WTC11 (cell line): ENCODE measurements around the gene RPS21. TPM values are rescaled to one million over a fixed set of nuclear protein-coding genes. Genes with fewer than 3 reads are reported as not detected.

Experiments used
- ATAC-seq: fragments of 200-7000 bp; cut with Tn5 transposase; 2 replicates; pipeline ENCODE4 v1.10.0; 2021; ENCODE audit warnings: mild to moderate bottlenecking, moderate library complexity
- CTCF ChIA-PET: fragments of 300-600 bp; sonication (Branson Sonifier 250); formaldehyde crosslinking; loops from one replicate; lab custom pipeline; 2021; ENCODE audit warnings: antibody characterized with exemption; lab: Charles Lee
- POLR2A ChIA-PET: fragments of 350-600 bp; sonication (Branson Sonifier 250); formaldehyde crosslinking; loops from one replicate; lab custom pipeline; 2021; ENCODE audit warnings: antibody characterized with exemption; lab: Charles Lee
- DNase-seq: peaks from one replicate; pipeline ENCODE4 v3.0.0; 2021; ENCODE audit warnings: low spot score
- H3K27ac Mint-ChIP-seq: 2 replicates; pipeline ENCODE4 v1.8.0; 2021; ENCODE audit warnings: mixed read lengths
- H3K27me3 Mint-ChIP-seq: 2 replicates; pipeline ENCODE4 v1.8.0; 2021; ENCODE audit warnings: low read depth, mild to moderate bottlenecking, moderate library complexity, mixed read lengths
- H3K36me3 Mint-ChIP-seq: 2 replicates; pipeline ENCODE4 v1.8.0; 2021; ENCODE audit warnings: mixed read lengths
- H3K4me1 Mint-ChIP-seq: 2 replicates; pipeline ENCODE4 v1.8.0; 2022; ENCODE audit warnings: mixed read lengths
- H3K4me3 Mint-ChIP-seq: 2 replicates; pipeline ENCODE4 v1.8.0; 2021; ENCODE audit warnings: mild to moderate bottlenecking, moderate library complexity, mixed read lengths
- H3K9me3 Mint-ChIP-seq: 2 replicates; pipeline ENCODE4 v1.8.0; 2021; ENCODE audit warnings: mixed read lengths
- FOXP1 ChIP-seq: sonication (generic); formaldehyde crosslinking; IDR thresholded peaks from 2 replicates; pipeline ENCODE4 v1.8.0; 2022; ENCODE audit warnings: missing genetic modification reagents, mild to moderate bottlenecking, moderate library complexity, borderline replicate concordance
- IRF2 ChIP-seq: sonication (generic); formaldehyde crosslinking; IDR thresholded peaks from 2 replicates; pipeline ENCODE4 v1.8.0; 2022; ENCODE audit warnings: low read depth, missing genetic modification reagents, borderline replicate concordance
- JUN ChIP-seq: sonication (generic); formaldehyde crosslinking; IDR thresholded peaks from 2 replicates; pipeline ENCODE4 v1.8.0; 2023; ENCODE audit warnings: mild to moderate bottlenecking, missing genetic modification reagents
- MYBL2 ChIP-seq: sonication (generic); formaldehyde crosslinking; IDR thresholded peaks from 2 replicates; pipeline ENCODE4 v1.8.1; 2023; ENCODE audit warnings: mild to moderate bottlenecking, moderate library complexity, missing genetic modification reagents
- NFE2L1 ChIP-seq: sonication (generic); formaldehyde crosslinking; IDR thresholded peaks from 2 replicates; pipeline ENCODE4 v1.8.1; 2023; ENCODE audit warnings: missing genetic modification reagents
- SOX15 ChIP-seq: fragments of 250-450 bp; sonication (Bioruptor Pico); IDR thresholded peaks from 2 replicates; pipeline ENCODE4 v1.9.0; 2021; ENCODE audit warnings: mild to moderate bottlenecking
- SP1 ChIP-seq: sonication (generic); formaldehyde crosslinking; conservative IDR thresholded peaks from 2 replicates; pipeline ENCODE4 v1.8.1; 2022; ENCODE audit warnings: missing genetic modification reagents
- TEAD1 ChIP-seq: sonication (generic); formaldehyde crosslinking; IDR thresholded peaks from 2 replicates; pipeline ENCODE4 v1.8.0; 2022; ENCODE audit warnings: mild to moderate bottlenecking, missing genetic modification reagents
- ZBTB21 ChIP-seq: sonication (generic); formaldehyde crosslinking; IDR thresholded peaks from 2 replicates; pipeline ENCODE4 v1.8.1; 2023; ENCODE audit warnings: mild to moderate bottlenecking, missing genetic modification reagents, borderline replicate concordance
- ZNF219 ChIP-seq: sonication (generic); formaldehyde crosslinking; IDR thresholded peaks from 2 replicates; pipeline ENCODE4 v1.8.0; 2023; ENCODE audit warnings: missing genetic modification reagents, mild to moderate bottlenecking, borderline replicate concordance
- ZNF396 ChIP-seq: fragments of 250-450 bp; sonication (Bioruptor Pico); IDR thresholded peaks from 2 replicates; pipeline ENCODE4 v1.8.0; 2021; ENCODE audit warnings: mild to moderate bottlenecking, moderate library complexity, borderline replicate concordance
- ZNF416 ChIP-seq: fragments of 250-450 bp; sonication (Bioruptor Pico); IDR thresholded peaks from 2 replicates; pipeline ENCODE4 v1.9.0; 2021; ENCODE audit warnings: mild to moderate bottlenecking, inconsistent platforms
- total RNA-seq: library from RNA; stranded (reverse); gene quantifications from 3 replicates; pipeline ENCODE4 v1.2.3, GENCODE V29; 2021
- TF ChIP-seq, protein P1 (sequence below): sonication (generic); formaldehyde crosslinking; IDR thresholded peaks from 2 replicates; pipeline ENCODE4 v1.8.1; 2023; ENCODE audit warnings: mild to moderate bottlenecking, missing genetic modification reagents
- TF ChIP-seq, protein P2 (sequence below): sonication (generic); formaldehyde crosslinking; conservative IDR thresholded peaks from 2 replicates; pipeline ENCODE4 v1.8.1; 2023; ENCODE audit warnings: mild to moderate bottlenecking, low read depth, missing genetic modification reagents, moderate library complexity
- TF ChIP-seq, protein P3 (sequence below): sonication (generic); formaldehyde crosslinking; IDR thresholded peaks from 2 replicates; pipeline ENCODE4 v1.8.0; 2022; ENCODE audit warnings: mild to moderate bottlenecking, missing genetic modification reagents
- TF ChIP-seq, protein P4 (sequence below): sonication (generic); formaldehyde crosslinking; IDR thresholded peaks from 2 replicates; pipeline ENCODE4 v1.8.1; 2022; ENCODE audit warnings: mild to moderate bottlenecking, missing genetic modification reagents, moderate library complexity, borderline replicate concordance
- TF ChIP-seq, protein P5 (sequence below): sonication (generic); formaldehyde crosslinking; IDR thresholded peaks from 2 replicates; pipeline ENCODE4 v1.8.1; 2022; ENCODE audit warnings: mild to moderate bottlenecking, moderate library complexity, missing genetic modification reagents
- TF ChIP-seq, protein P6 (sequence below): sonication (generic); formaldehyde crosslinking; conservative IDR thresholded peaks from 2 replicates; pipeline ENCODE4 v1.8.1; 2022; ENCODE audit warnings: mild to moderate bottlenecking, missing genetic modification reagents

Gene RPS21
- total RNA-seq, 1 experiment from 2014 or later, result 2,016 TPM

DNA sequence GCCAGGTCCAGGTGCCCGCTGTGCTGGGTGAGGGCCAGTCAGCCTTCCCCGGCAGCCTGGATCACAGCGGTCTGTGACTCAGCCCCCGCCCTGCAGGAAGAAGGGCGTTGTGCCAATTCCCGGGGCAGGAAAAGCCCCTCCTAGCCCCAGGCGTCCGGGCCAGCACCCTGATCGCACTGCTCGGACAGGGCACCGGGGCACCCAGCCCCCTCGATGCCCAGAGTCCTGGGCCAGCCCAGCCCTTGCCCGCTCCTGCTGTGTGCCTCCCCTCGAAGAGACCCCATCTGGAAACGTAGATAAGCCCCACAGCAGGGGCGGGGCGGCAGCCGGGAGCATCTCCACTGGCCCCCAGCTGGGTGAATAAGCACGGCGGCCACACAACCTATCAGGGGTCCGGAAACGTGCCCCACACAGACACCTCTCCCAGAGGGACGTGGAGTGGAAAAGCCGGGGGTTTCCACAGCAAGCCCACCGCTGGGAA lies 29.7 kb upstream of the RPS21 start (continued):
- TF ChIP-seq, protein P1, sequence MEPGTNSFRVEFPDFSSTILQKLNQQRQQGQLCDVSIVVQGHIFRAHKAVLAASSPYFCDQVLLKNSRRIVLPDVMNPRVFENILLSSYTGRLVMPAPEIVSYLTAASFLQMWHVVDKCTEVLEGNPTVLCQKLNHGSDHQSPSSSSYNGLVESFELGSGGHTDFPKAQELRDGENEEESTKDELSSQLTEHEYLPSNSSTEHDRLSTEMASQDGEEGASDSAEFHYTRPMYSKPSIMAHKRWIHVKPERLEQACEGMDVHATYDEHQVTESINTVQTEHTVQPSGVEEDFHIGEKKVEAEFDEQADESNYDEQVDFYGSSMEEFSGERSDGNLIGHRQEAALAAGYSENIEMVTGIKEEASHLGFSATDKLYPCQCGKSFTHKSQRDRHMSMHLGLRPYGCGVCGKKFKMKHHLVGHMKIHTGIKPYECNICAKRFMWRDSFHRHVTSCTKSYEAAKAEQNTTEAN (CRISPR knock-in tag), result no peak
- TF ChIP-seq ZNF396 (CRISPR knock-in tag), result no peak
- TF ChIP-seq, protein P2, sequence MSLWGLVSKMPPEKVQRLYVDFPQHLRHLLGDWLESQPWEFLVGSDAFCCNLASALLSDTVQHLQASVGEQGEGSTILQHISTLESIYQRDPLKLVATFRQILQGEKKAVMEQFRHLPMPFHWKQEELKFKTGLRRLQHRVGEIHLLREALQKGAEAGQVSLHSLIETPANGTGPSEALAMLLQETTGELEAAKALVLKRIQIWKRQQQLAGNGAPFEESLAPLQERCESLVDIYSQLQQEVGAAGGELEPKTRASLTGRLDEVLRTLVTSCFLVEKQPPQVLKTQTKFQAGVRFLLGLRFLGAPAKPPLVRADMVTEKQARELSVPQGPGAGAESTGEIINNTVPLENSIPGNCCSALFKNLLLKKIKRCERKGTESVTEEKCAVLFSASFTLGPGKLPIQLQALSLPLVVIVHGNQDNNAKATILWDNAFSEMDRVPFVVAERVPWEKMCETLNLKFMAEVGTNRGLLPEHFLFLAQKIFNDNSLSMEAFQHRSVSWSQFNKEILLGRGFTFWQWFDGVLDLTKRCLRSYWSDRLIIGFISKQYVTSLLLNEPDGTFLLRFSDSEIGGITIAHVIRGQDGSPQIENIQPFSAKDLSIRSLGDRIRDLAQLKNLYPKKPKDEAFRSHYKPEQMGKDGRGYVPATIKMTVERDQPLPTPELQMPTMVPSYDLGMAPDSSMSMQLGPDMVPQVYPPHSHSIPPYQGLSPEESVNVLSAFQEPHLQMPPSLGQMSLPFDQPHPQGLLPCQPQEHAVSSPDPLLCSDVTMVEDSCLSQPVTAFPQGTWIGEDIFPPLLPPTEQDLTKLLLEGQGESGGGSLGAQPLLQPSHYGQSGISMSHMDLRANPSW (CRISPR knock-in tag), result no peak
- no peak for TF ChIP-seq SP1 (CRISPR knock-in tag)
- no peak for TF ChIP-seq NFE2L1 (CRISPR knock-in tag)

DNA sequence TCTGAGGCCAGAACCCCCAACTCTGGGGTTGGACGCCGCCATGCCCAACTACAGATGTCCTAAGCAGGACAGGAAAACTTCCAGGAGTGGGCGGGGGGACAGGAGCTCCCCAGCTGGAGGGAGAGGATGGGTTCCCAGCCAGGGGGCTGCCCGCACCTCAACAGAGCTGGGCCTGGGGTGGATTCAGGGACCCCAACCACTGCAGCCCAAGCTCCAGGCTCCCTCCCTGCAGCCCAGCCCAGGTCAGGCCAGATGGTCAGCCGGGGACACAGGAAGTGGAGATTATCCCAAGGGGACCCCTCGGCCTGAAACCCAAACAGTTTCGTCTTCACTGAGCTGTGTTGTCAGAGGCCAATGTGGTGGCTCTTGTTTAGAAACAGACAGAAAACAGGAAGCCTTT lies 29.2 kb upstream of the RPS21 start:
- no peak overlapping the region for H3K27ac Mint-ChIP-seq
- no peak for ATAC-seq
- H3K4me3 Mint-ChIP-seq, result no peak overlapping the region
- no peaks in the 10 kb centered on the region for H3K27me3 Mint-ChIP-seq
- no peak for DNase-seq
- H3K36me3 Mint-ChIP-seq, result no peaks in the 10 kb centered on the region
- CTCF ChIA-PET, result interaction anchor here (0.8 to 1.7 kb wide), 2 partner anchors 12 to 25 kb away, joined by 5 to 6 read pairs; no protein-coding TSS in a partner anchor
- no peaks in the 10 kb centered on the region for H3K9me3 Mint-ChIP-seq
- TF ChIP-seq NFE2L1 (CRISPR knock-in tag), result no peak
- TF ChIP-seq SOX15 (CRISPR knock-in tag), result no peak
- TF ChIP-seq, protein P3, sequence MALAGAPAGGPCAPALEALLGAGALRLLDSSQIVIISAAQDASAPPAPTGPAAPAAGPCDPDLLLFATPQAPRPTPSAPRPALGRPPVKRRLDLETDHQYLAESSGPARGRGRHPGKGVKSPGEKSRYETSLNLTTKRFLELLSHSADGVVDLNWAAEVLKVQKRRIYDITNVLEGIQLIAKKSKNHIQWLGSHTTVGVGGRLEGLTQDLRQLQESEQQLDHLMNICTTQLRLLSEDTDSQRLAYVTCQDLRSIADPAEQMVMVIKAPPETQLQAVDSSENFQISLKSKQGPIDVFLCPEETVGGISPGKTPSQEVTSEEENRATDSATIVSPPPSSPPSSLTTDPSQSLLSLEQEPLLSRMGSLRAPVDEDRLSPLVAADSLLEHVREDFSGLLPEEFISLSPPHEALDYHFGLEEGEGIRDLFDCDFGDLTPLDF, result no peak
- TF ChIP-seq, protein P4, sequence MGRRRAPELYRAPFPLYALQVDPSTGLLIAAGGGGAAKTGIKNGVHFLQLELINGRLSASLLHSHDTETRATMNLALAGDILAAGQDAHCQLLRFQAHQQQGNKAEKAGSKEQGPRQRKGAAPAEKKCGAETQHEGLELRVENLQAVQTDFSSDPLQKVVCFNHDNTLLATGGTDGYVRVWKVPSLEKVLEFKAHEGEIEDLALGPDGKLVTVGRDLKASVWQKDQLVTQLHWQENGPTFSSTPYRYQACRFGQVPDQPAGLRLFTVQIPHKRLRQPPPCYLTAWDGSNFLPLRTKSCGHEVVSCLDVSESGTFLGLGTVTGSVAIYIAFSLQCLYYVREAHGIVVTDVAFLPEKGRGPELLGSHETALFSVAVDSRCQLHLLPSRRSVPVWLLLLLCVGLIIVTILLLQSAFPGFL, result no peak
- no peak for TF ChIP-seq FOXP1 (CRISPR knock-in tag)
- no peak for TF ChIP-seq SP1 (CRISPR knock-in tag)
- no peak for TF ChIP-seq MYBL2
- TF ChIP-seq, protein P2 (CRISPR knock-in tag), result no peak
- TF ChIP-seq IRF2, result no peak
- TF ChIP-seq ZBTB21, result no peak
- TF ChIP-seq JUN (CRISPR knock-in tag), result no peak
- no peak for TF ChIP-seq ZNF219 (CRISPR knock-in tag)
- no peak for TF ChIP-seq ZNF416 (CRISPR knock-in tag)
- TF ChIP-seq TEAD1 (CRISPR knock-in tag), result no peak
- TF ChIP-seq, protein P5, sequence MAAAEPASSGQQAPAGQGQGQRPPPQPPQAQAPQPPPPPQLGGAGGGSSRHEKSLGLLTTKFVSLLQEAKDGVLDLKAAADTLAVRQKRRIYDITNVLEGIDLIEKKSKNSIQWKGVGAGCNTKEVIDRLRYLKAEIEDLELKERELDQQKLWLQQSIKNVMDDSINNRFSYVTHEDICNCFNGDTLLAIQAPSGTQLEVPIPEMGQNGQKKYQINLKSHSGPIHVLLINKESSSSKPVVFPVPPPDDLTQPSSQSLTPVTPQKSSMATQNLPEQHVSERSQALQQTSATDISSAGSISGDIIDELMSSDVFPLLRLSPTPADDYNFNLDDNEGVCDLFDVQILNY (CRISPR knock-in tag), result no peak
- TF ChIP-seq, protein P6, sequence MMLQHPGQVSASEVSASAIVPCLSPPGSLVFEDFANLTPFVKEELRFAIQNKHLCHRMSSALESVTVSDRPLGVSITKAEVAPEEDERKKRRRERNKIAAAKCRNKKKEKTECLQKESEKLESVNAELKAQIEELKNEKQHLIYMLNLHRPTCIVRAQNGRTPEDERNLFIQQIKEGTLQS (CRISPR knock-in tag), result no peak
- H3K4me1 Mint-ChIP-seq, result peaks cover 25% of the 10 kb centered on the region
- POLR2A ChIA-PET, result interaction anchor here (0.5 to 4.4 kb wide), 2 partner anchors 10 to 169 kb away, joined by 5 to 21 read pairs; partner anchors contain the start of gene LAMA5
